K562 (cell line): ENCODE measurements around the gene ZMYM4. TPM values are rescaled to one million over a fixed set of nuclear protein-coding genes. Genes with fewer than 3 reads are reported as not detected.

Experiments used
- ATAC-seq: fragments of 200-7000 bp; cut with Tn5 transposase; 3 replicates; pipeline ENCODE4 v1.9.1; 2020; ENCODE audit warnings: moderate library complexity
- BruUV-seq: library from RNA; stranded (reverse); fragments of 400-500 nt; replicated peaks from 2 replicates; lab custom pipeline; 2021; lab: Mats Ljungman, UMichigan
- CTCF ChIA-PET: fragments of 300-600 bp; formaldehyde crosslinking; extraction: SDS; loops from one replicate; lab custom pipeline; 2021; ENCODE audit warnings: low intra/inter-chr PET ratio; lab: Yijun Ruan, JAX
- POLR2A ChIA-PET: fragments of 300-600, 350-650 bp; sonication (Branson Sonifier 250); formaldehyde crosslinking; extraction: SDS; loops from one replicate; lab custom pipeline; 2021; ENCODE audit warnings: antibody characterized with exemption, inconsistent platforms; lab: Yijun Ruan, JAX
- DNase-seq, 4 experiments: peaks; one replicate each; pipeline versions ENCODE4 v3.0.0 to v3.0.0-alpha.2; 2011 to 2018; ENCODE audit warnings: low spot score in 3 of 4, mixed read lengths in 3 of 4; ENCODE audit errors: extremely low read depth in 1 of 4
- FAIRE-seq: peaks from 2 replicates; lab custom pipeline; 2011; peaks lifted over from hg19 to GRCh38; lab: Jason Lieb, UNC
- H2AFZ ChIP-seq: 2 replicates; pipeline ENCODE4 v1.6.0; 2011; ENCODE audit warnings: low read depth, low read length, control low read depth, inconsistent platforms
- H3K27ac ChIP-seq: fragments of 200-600 bp; 3 replicates; pipeline ENCODE4 v1.8.0; 2011; ENCODE audit warnings: low read depth, mild to moderate bottlenecking, control low read depth, inconsistent platforms, low read length, moderate library complexity, mixed read lengths; ENCODE audit errors: extremely low read depth
- H3K27me3 ChIP-seq, 2 experiments: fragments of 300-600 bp in 1 of 2; 2 replicates in 1 of 2; 3 replicates in 1 of 2; pipeline versions ENCODE4 v1.6.0 to v1.8.0; 2011; ENCODE audit warnings: inconsistent platforms in 2 of 2, low read length in 2 of 2, mild to moderate bottlenecking in 1 of 2, mixed read lengths in 1 of 2, moderate library complexity in 1 of 2; ENCODE audit not compliant: control insufficient read depth in 2 of 2, insufficient read depth in 2 of 2
- H3K36me3 ChIP-seq: fragments of 300-600 bp; 3 replicates; pipeline ENCODE4 v1.8.0; 2011; ENCODE audit warnings: mild to moderate bottlenecking, low read length, inconsistent platforms; ENCODE audit not compliant: control insufficient read depth, insufficient read depth
- H3K4me1 ChIP-seq, 2 experiments: fragments of 200-600 bp in 1 of 2; replicated peaks in 1 of 2; 2 replicates in 1 of 2; 3 replicates in 1 of 2; pipeline versions ENCODE4 v1.5.1 to v1.8.0; 2011; ENCODE audit warnings: inconsistent platforms in 2 of 2, low read length in 2 of 2, mild to moderate bottlenecking in 1 of 2, mixed read lengths in 1 of 2, moderate library complexity in 1 of 2; ENCODE audit not compliant: control insufficient read depth in 2 of 2, insufficient read depth in 2 of 2
- H3K4me2 ChIP-seq: 2 replicates; pipeline ENCODE4 v1.6.1; 2011; ENCODE audit warnings: low read length, control low read depth, inconsistent platforms, mixed read lengths; ENCODE audit not compliant: insufficient read depth
- H3K4me3 ChIP-seq: fragments of 200-600 bp; sonication (generic), shearing (Covaris generic); 2 replicates; pipeline ENCODE4 v1.5.1; 2016; ENCODE audit warnings: control low read depth, inconsistent platforms
- H3K79me2 ChIP-seq: fragments of 200-600 bp; 3 replicates; pipeline ENCODE4 v1.8.0; 2011; ENCODE audit warnings: low read length, inconsistent platforms; ENCODE audit not compliant: control insufficient read depth, insufficient read depth
- H3K9ac ChIP-seq, 2 experiments: 2 replicates each; pipeline versions ENCODE4 v1.6.0 to v1.6.1; 2011; ENCODE audit warnings: low read depth in 2 of 2, low read length in 2 of 2, control low read depth in 1 of 2, inconsistent platforms in 1 of 2, mild to moderate bottlenecking in 1 of 2, mixed read lengths in 1 of 2; ENCODE audit not compliant: insufficient read depth in 1 of 2
- H3K9me1 ChIP-seq: one replicate; pipeline ENCODE4 v1.6.0; 2011; ENCODE audit warnings: inconsistent platforms, mild to moderate bottlenecking, low read length, moderate library complexity; ENCODE audit not compliant: control insufficient read depth, insufficient read depth
- H3K9me3 ChIP-seq: replicated peaks from 2 replicates; pipeline ENCODE4 v1.5.1; 2011; ENCODE audit warnings: low read depth, low read length, inconsistent platforms; ENCODE audit not compliant: control insufficient read depth, insufficient read depth
- H4K20me1 ChIP-seq: replicated peaks from 2 replicates; pipeline ENCODE4 v1.6.1; 2011; ENCODE audit warnings: low read length, inconsistent platforms, mixed read lengths; ENCODE audit not compliant: control insufficient read depth, insufficient read depth
- CHAMP1 ChIP-seq: fragments of 450-650 bp; IDR thresholded peaks from 2 replicates; pipeline ENCODE4 v1.6.1; 2016; ENCODE audit warnings: mild to moderate bottlenecking
- DIDO1 ChIP-seq: fragments of 450-650 bp; IDR thresholded peaks from 2 replicates; pipeline ENCODE4 v1.6.1; 2016; ENCODE audit warnings: low read depth, missing biosample characterization, missing genetic modification characterization
- MEF2D ChIP-seq: conservative IDR thresholded peaks from 2 replicates; pipeline ENCODE4 v1.6.1; 2016; ENCODE audit warnings: low read depth, missing genetic modification characterization, missing compliant biosample characterization
- PRDM10 ChIP-seq: fragments of 450-650 bp; IDR thresholded peaks from 2 replicates; pipeline ENCODE4 v1.6.1; 2018; ENCODE audit not compliant: partially characterized antibody
- RBM25 ChIP-seq: fragments of 200-400 bp; formaldehyde crosslinking; IDR thresholded peaks from 2 replicates; pipeline ENCODE4 v1.6.1; 2018; ENCODE audit warnings: low read length, low read depth, moderate library complexity; ENCODE audit not compliant: severe bottlenecking
- ZFP36 ChIP-seq: fragments of 150-350 bp; IDR thresholded peaks from 2 replicates; pipeline ENCODE4 v1.6.1; 2018; ENCODE audit warnings: low read length, low read depth; ENCODE audit not compliant: partially characterized antibody
- ZNF175 ChIP-seq: fragments of 200-800 bp; sonication (Bioruptor generic); IDR thresholded peaks from 2 replicates; pipeline ENCODE4 v1.6.1; 2016; ENCODE audit warnings: low read depth, mild to moderate bottlenecking, missing genetic modification characterization, missing compliant biosample characterization
- in situ Hi-C: fragments of 300-500 bp; cut with MboI; formaldehyde crosslinking; loops from 4 replicates; pipeline ENCODE4 v1.15.0; 2018; ENCODE audit warnings: inconsistent platforms, mixed read lengths
- intact Hi-C: fragments of 100-400 bp; cut with micrococcal nuclease; formaldehyde crosslinking; loops from 2 replicates; pipeline ENCODE4 v1.14.2; 2022
- polyA plus RNA-seq, 8 experiments: library from polyadenylated mRNA; depleted of rRNA in 4 of 8; stranded (reverse) in 5 of 8; unstranded in 3 of 8; fragments of >200 nt; fragmentation: Nextera tagmentation in 2 of 8; fragmentation: Illumina TruSeq in 1 of 8; extraction: Ambion mirVana in 2 of 8; extraction: Trizol in 1 of 8; gene quantifications; 2 replicates each; pipeline versions ENCODE4 v1.2.1 to v1.2.3, GENCODE V29; 2011 to 2014; ENCODE audit warnings: inconsistent platforms in 1 of 8, missing spikeins in 1 of 8
- total RNA-seq, 7 experiments: library from RNA; depleted of rRNA in 6 of 7; stranded (reverse); fragments of >200 nt in 6 of 7; fragmentation: Illumina TruSeq in 2 of 7; extraction: Trizol in 2 of 7; gene quantifications; 2 replicates each; pipeline versions ENCODE4 v1.2.1 to v1.2.3, GENCODE V29; 2011 to 2021; ENCODE audit warnings: low replicate concordance in 1 of 7

Gene ZMYM4
- total and polyA plus RNA-seq, 9 of the 15 experiments (the other 6 are each of a cell fraction or from before 2014, with no cell fraction given), result 15.2 to 77.2 (median 63.3) TPM

- Histone ChIP-seq H3K4me2 (no peak overlapping the region), H2AFZ (no peak overlapping the region), H3K36me3 (peaks cover 83% of the 10 kb centered on the region), H3K27me3 (no peaks in the 10 kb centered on the region), H3K9me3 (no peaks in the 10 kb centered on the region), H3K79me2 (no peaks in the 10 kb centered on the region), H3K9me1 (no peaks in the 10 kb centered on the region), H3K27ac (no peak overlapping the region)
- in situ Hi-C loops (no loop called here), intact Hi-C loops (loop anchor here (10.0 kb wide), 1 partner anchor 196 kb away; no protein-coding TSS in a partner anchor)
- no TSS peak for BruUV-seq
- DNase-seq (no peak), ATAC-seq (no peak), FAIRE-seq (no peak)
- 0 out of 2 replicates have a peak, but pooled peaks have one; percentile 19 for TF ChIP-seq CHAMP1
- TF ChIP-seq ZNF175, result no peak
- TF ChIP-seq RBM25, result peak; percentile 68
- no peak for TF ChIP-seq DIDO1 (tag)
- no peak for TF ChIP-seq PRDM10
- TF ChIP-seq MEF2D (tag), result no peak
- peak; percentile 61 for TF ChIP-seq ZFP36
- TF ChIP-seq, all 486 proteins: peak for 3
- H3K4me3 ChIP-seq, result no peak overlapping the region
- H3K4me1 ChIP-seq, result no peaks in the 10 kb centered on the region
- no peaks in the 10 kb centered on the region for H4K20me1 ChIP-seq
- no peak overlapping the region for H3K9ac ChIP-seq
- CTCF ChIA-PET, result no interaction called here
- POLR2A ChIA-PET, result no interaction called here
Measured at GRCh38 chr1:35401049-35401448, 132.5 kb downstream of the ZMYM4 start.
